Lung (tissue), 16 donors: ENCODE measurements around the gene KLHL2. TPM values are rescaled to one million over a fixed set of nuclear protein-coding genes. Genes with fewer than 3 reads are reported as not detected.
"Not testable (repeated sequence)": the region's sequence is repeated elsewhere in the genome, so short reads cannot be mapped to it uniquely, and the experiment has no call there.

Experiments
- ATAC-seq: fragments of 200-7000 bp; cut with Tn5 transposase; one replicate; pipeline ENCODE4 v1.9.1; 2020; ENCODE audit warnings: moderate number of reproducible peaks; ENCODE audit not compliant: insufficient read depth, low FRiP score
- DNase-seq, 3 donors: peaks; one replicate each; pipeline ENCODE4 v3.0.0-alpha.2; 2013 to 2017
- H3K27ac ChIP-seq, 2 donors: one replicate each; pipeline ENCODE4 v1.5.1; 2013; ENCODE audit warnings: mild to moderate bottlenecking in 2 of 2, moderate library complexity in 2 of 2, control low read depth in 1 of 2, inconsistent platforms in 1 of 2, low read depth in 1 of 2, low read length in 1 of 2
- H3K27me3 ChIP-seq, 3 donors: one replicate each; pipeline ENCODE4 v1.5.1; 2013; ENCODE audit warnings: low read length in 2 of 3; ENCODE audit not compliant: control insufficient read depth in 3 of 3, insufficient read depth in 3 of 3
- H3K36me3 ChIP-seq, 4 donors: one replicate each; pipeline ENCODE4 v1.5.1; 2013; ENCODE audit warnings: low read length in 4 of 4, mild to moderate bottlenecking in 1 of 4, moderate library complexity in 1 of 4; ENCODE audit not compliant: control insufficient read depth in 4 of 4, insufficient read depth in 4 of 4
- H3K4me1 ChIP-seq, 5 donors: one replicate each; pipeline ENCODE4 v1.5.1; 2013; ENCODE audit warnings: low read length in 5 of 5, mild to moderate bottlenecking in 2 of 5, moderate library complexity in 1 of 5; ENCODE audit not compliant: control insufficient read depth in 5 of 5, insufficient read depth in 5 of 5
- H3K4me3 ChIP-seq: one replicate; pipeline ENCODE4 v1.5.1; 2013; ENCODE audit warnings: mild to moderate bottlenecking, control low read depth, moderate library complexity
- H3K9ac ChIP-seq, 2 donors: one replicate each; pipeline ENCODE4 v1.5.1; 2013; ENCODE audit warnings: low read length in 2 of 2, control low read depth in 1 of 2; ENCODE audit not compliant: insufficient read depth in 1 of 2
- H3K9me3 ChIP-seq, 4 donors: one replicate each; pipeline ENCODE4 v1.5.1; 2013; ENCODE audit warnings: low read length in 3 of 4, mild to moderate bottlenecking in 1 of 4, moderate library complexity in 1 of 4; ENCODE audit not compliant: control insufficient read depth in 4 of 4, insufficient read depth in 3 of 4
- WGBS, 2 donors: extraction: QIAGEN DNeasy Blood & Tissue Kit; methylation state at CpG; one replicate each; pipeline ENCODE4 v1.1.7; 2013; 5-methylcytosine and 5-hydroxymethylcytosine counted together
- long read RNA-seq, 5 donors: transcript quantifications; one replicate each; lab custom pipeline, GENCODE V29; 2026
- polyA plus RNA-seq, 2 donors: library from polyadenylated mRNA; stranded (reverse); fragments of 200-250 nt; gene quantifications; one replicate each; pipeline ENCODE4 v1.2.1, GENCODE V29; 2013
- total RNA-seq, 2 donors: library from RNA; depleted of rRNA in 1 of 2; stranded (reverse); fragments of >200 nt in 1 of 2; gene quantifications; one replicate each; pipeline ENCODE4 v1.2.1, GENCODE V29; 2014 to 2021
- TF ChIP-seq, protein P1 (sequence below): IDR thresholded peaks from 2 replicates; pipeline ENCODE4 v1.5.1; 2012; ENCODE audit warnings: mild to moderate bottlenecking; ENCODE audit errors: control extremely low read depth, extremely low read depth
- donor health status: control.
- donor health status: control.
- donor health status: Bipolar disorder and iron deficiency.
- donor health status: healthy.
- donor health status: DM: yes; HTN: yes; CAD: no.

Gene KLHL2, protein sequence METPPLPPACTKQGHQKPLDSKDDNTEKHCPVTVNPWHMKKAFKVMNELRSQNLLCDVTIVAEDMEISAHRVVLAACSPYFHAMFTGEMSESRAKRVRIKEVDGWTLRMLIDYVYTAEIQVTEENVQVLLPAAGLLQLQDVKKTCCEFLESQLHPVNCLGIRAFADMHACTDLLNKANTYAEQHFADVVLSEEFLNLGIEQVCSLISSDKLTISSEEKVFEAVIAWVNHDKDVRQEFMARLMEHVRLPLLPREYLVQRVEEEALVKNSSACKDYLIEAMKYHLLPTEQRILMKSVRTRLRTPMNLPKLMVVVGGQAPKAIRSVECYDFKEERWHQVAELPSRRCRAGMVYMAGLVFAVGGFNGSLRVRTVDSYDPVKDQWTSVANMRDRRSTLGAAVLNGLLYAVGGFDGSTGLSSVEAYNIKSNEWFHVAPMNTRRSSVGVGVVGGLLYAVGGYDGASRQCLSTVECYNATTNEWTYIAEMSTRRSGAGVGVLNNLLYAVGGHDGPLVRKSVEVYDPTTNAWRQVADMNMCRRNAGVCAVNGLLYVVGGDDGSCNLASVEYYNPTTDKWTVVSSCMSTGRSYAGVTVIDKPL
- total RNA-seq (10 to 100 TPM; 25.0 to 43.0 TPM), polyA plus RNA-seq (10 to 100 TPM; 17.3 to 42.5 TPM)
- long read RNA-seq, donor 1, partial matches to known transcripts = 0 of 2 reads
- long read RNA-seq, donor 1, other reads (novel, unspliced or antisense) = 0 of 2 reads
- long read RNA-seq, donor 2 = 0 reads
- long read RNA-seq, donor 3, partial matches to known transcripts = 0 of 2 reads
- long read RNA-seq, donor 3, other reads (novel, unspliced or antisense) = 0 of 2 reads
- long read RNA-seq, donor 4 = 0 reads
- long read RNA-seq, donor 5, partial matches to known transcripts = 6 of 9 reads
- long read RNA-seq, donor 5, other reads (novel, unspliced or antisense) = 0 of 9 reads

DNA sequence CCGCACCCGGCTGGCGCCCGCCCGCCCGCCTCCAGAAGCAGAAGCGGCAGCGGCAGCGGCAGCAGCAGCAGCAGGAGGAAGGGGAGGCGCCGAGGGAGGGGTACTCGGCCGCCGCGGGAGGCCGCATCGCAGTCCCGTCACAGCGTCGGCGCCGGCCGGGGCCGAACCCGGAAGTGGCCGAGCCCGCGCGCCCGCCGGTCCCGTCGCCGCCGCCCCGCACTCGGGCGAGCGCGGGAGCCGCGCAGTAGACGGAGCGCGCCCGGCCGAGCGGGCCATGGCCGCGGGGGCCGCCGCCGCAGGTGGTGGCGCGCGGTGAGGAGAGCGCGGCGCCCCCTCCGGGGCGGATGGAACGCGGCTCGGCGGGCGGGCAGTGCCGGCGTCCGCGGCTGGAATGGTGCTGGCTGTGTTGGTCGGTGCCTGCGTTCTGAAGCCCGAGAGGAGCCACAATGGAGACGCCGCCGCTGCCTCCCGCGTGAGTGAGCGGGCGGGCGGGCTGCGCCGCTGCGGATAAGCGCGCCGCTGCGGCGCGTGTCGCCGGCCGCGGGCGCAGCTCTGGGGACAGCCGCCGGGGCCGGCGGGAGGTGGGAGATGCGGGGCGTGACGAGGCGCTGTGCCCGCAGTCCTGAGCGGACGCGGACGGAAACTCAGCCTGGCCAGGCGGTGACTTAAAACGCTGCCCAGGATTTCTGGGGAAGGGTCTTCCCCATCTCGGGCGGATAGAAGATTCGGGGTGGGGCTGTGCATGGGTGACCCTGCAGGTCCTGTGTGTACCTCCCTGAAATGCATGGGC lies at the start of gene KLHL2:
KLHL2 (plus strand) TSS at position 131 of the 790 bp plus-strand sequence; CDS start at position 447, 316 bp downstream.
- H3K4me3 ChIP-seq = peak within 1 kb of the TSS; percentile 61
- H3K27ac ChIP-seq = peak within 1 kb of the TSS; percentile 85 to 87
- no peaks in the 10 kb centered on the region for H3K27me3 ChIP-seq
- H3K4me1 ChIP-seq = peaks cover 0 to 20% (median 2%) of the 10 kb centered on the region in 5 donors
- WGBS, 2 donors = 0% methylated on average over 77 to 113 of the region's 113 CpGs
- no peaks in the 10 kb centered on the region for H3K36me3 ChIP-seq
- DNase-seq (peak; percentile 74 to 88 (median 82)), ATAC-seq (peak; percentile 93)
- H3K9me3 ChIP-seq = no peaks in the 10 kb centered on the region
- TF ChIP-seq, protein P1, sequence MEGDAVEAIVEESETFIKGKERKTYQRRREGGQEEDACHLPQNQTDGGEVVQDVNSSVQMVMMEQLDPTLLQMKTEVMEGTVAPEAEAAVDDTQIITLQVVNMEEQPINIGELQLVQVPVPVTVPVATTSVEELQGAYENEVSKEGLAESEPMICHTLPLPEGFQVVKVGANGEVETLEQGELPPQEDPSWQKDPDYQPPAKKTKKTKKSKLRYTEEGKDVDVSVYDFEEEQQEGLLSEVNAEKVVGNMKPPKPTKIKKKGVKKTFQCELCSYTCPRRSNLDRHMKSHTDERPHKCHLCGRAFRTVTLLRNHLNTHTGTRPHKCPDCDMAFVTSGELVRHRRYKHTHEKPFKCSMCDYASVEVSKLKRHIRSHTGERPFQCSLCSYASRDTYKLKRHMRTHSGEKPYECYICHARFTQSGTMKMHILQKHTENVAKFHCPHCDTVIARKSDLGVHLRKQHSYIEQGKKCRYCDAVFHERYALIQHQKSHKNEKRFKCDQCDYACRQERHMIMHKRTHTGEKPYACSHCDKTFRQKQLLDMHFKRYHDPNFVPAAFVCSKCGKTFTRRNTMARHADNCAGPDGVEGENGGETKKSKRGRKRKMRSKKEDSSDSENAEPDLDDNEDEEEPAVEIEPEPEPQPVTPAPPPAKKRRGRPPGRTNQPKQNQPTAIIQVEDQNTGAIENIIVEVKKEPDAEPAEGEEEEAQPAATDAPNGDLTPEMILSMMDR = no peak
- peak within 1 kb of the TSS in 1 of 2 donors; percentile 92 for H3K9ac ChIP-seq

DNA sequence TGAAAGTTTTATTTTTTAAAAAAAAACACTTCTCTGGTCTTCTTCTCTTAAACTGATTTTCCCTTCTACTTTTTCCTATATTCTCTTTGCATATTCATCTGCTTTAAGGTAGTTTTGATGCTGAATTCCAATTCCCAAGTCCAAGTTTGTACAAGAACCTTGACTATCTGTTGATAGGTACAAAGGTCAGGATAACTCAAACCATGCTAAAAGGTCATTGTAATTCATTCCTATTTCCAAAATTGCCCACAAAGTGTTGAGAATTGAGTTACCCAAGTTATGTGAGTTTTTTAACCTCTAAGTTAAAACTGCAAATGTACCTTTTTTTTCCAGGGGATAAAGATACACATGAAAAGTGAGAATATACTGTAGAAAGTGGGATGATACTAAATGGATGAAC lies 48.6 kb upstream of the KLHL2 start:
- TF ChIP-seq, protein P1 = no peak
- ATAC-seq (no peak), DNase-seq (no peak)
- no peaks in the 10 kb centered on the region for H3K27me3 ChIP-seq
- no peak overlapping the region for H3K27ac ChIP-seq
- no peak overlapping the region for H3K9ac ChIP-seq
- H3K4me1 ChIP-seq = no peaks in the 10 kb centered on the region
- H3K36me3 ChIP-seq = no peaks in the 10 kb centered on the region
- no peaks in the 10 kb centered on the region for H3K9me3 ChIP-seq
- H3K4me3 ChIP-seq = no peak overlapping the region

DNA sequence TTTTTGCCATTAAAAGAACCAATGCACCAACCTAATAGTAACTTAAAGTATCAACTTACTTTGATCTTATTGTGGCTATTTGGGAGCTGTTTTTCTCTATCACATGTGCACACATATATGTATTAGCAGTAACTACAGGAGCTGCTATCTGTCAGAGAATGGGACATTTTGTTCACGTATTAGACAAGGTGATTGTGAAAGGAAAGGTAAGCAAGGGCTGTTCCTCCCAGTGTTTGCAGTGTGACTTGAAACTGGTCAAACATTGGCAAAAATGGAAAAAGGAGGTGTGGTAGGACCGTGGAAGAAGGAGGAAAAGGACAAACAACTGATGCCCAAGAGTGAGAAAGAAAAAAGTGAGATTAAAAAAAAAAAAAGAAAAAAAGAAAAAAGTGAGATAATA lies 43.1 kb upstream of the KLHL2 start:
- H3K36me3 ChIP-seq = no peaks in the 10 kb centered on the region
- H3K4me3 ChIP-seq = no peak overlapping the region
- H3K27me3 ChIP-seq = no peaks in the 10 kb centered on the region
- no peaks in the 10 kb centered on the region for H3K9me3 ChIP-seq
- H3K9ac ChIP-seq = no peak overlapping the region
- H3K4me1 ChIP-seq = peaks cover 0 to 2% (median 0%) of the 10 kb centered on the region in 5 donors
- no peak overlapping the region for H3K27ac ChIP-seq
- TF ChIP-seq, protein P1 = no peak
- DNase-seq (no peak), ATAC-seq (no peak)
- WGBS, 2 donors = 74 to 78% methylated on average over 2 of the region's 2 CpGs

DNA sequence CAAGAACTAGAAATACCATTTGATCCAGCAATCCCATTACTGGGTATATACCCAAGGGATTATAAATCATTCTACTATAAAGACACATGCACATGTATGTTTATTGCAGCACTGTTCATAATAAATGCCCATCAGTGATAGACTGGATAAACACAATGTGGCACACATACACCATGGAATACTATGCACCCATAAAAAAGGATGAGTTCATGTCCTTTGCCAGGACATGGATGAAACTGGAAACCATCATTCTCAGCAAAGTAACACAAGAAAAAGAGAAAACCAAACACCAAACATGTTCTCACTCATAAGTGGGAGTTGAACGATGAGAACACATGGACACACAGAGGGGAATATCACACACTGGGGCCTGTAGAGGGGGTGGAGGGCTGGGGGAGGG lies 40.5 kb upstream of the KLHL2 start:
- not testable (repeated sequence) for H3K36me3 ChIP-seq, H3K4me1 ChIP-seq, H3K9me3 ChIP-seq, DNase-seq, H3K4me3 ChIP-seq, H3K9ac ChIP-seq, ATAC-seq, H3K27ac ChIP-seq, H3K27me3 ChIP-seq
- 95 to 98% methylated on average over 1 of the region's 1 CpG for WGBS, 2 donors
